Activated naive CD8-positive, alpha-beta T cell treated with anti-CD3 and anti-CD28 coated beads for 36 hours (primary cell): ENCODE measurements around the gene HNRNPCL2. TPM values are rescaled to one million over a fixed set of nuclear protein-coding genes. Genes with fewer than 3 reads are reported as not detected.
"Not testable (repeated sequence)": the region's sequence is repeated elsewhere in the genome, so short reads cannot be mapped to it uniquely, and the experiment has no call there.

Experiments
- DNase-seq: peaks from one replicate; pipeline ENCODE4 v3.0.0; 2021
- H3K27ac Mint-ChIP-seq: one replicate; pipeline ENCODE4 v1.8.0; 2022; ENCODE audit warnings: mild to moderate bottlenecking, moderate library complexity, mixed read lengths
- H3K27me3 Mint-ChIP-seq: one replicate; pipeline ENCODE4 v1.8.0; 2022; ENCODE audit warnings: mild to moderate bottlenecking, mixed read lengths
- H3K36me3 Mint-ChIP-seq: one replicate; pipeline ENCODE4 v1.8.0; 2021; ENCODE audit warnings: mild to moderate bottlenecking, mixed read lengths
- H3K4me1 Mint-ChIP-seq: one replicate; pipeline ENCODE4 v1.8.0; 2021; ENCODE audit warnings: mixed read lengths
- H3K4me3 Mint-ChIP-seq: one replicate; pipeline ENCODE4 v1.8.0; 2022; ENCODE audit warnings: mild to moderate bottlenecking, moderate library complexity, mixed read lengths
- H3K9me3 Mint-ChIP-seq: one replicate; pipeline ENCODE4 v1.8.0; 2022; ENCODE audit warnings: mixed read lengths
- total RNA-seq, 2 experiments: library from RNA; stranded (reverse); gene quantifications; one replicate each; pipeline ENCODE4 v1.2.3, GENCODE V29; 2021

Gene HNRNPCL2
- total RNA-seq: not detected

DNA sequence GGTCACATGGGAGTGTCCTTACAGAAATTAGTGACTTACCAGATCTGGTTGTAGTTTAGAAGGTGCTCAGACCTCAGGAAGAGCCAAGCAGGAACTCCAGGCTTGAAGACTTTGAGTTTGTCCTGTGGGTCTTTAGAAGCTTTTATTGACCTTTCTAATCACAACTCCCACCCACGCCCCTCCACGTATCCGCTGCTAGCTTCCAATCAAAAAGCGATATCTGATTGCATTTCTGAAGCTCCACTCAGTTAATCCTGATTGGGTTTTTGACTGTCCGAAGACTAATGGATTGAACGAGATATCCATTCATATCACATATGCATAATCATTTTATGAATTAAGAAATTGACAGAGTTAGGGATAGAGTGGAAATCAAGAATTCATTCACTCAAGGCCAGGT is at the start of gene HNRNPCL2:
Gene HNRNPCL2, minus strand, starts transcription at position 101 of the 400 bp plus-strand sequence. CDS start 454 bp downstream, outside the sequence.
- not testable (repeated sequence) for H3K4me1 Mint-ChIP-seq, H3K9me3 Mint-ChIP-seq, H3K4me3 Mint-ChIP-seq

DNA sequence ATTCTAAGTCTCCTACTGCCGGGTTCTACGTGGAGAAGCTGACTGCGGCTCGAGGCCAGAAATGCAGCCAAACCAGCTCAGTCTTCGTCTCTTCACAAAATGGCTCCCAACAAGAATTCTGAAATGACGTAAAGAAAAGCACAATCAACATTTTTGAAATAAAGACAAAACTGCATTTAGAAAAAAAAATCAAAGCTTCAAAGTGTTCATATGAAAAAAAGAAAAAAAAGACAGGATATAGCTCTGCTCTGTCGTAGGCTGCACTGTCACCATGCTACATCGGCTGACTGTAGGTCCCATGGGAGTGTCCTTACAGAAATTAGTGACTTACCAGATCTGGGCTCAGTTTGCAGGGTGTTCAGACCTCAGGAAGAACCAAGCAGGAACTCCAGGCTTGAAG is 48.9 kb upstream of the HNRNPCL2 start, which contains the start of gene HNRNPCL4:
Gene HNRNPCL4, minus strand, starts transcription at position 101 of the 400 bp plus-strand sequence. CDS start 164 bp downstream, outside the sequence.
- not testable (repeated sequence) for H3K4me3 Mint-ChIP-seq, H3K36me3 Mint-ChIP-seq, H3K4me1 Mint-ChIP-seq, H3K27me3 Mint-ChIP-seq, H3K9me3 Mint-ChIP-seq, DNase-seq, H3K27ac Mint-ChIP-seq

More for the DNA sequence above, at the start of gene HNRNPCL2:
- H3K27ac Mint-ChIP-seq, DNase-seq, H3K36me3 Mint-ChIP-seq: not testable (repeated sequence)
- peaks cover 11% of the 10 kb centered on the region for H3K27me3 Mint-ChIP-seq

DNA sequence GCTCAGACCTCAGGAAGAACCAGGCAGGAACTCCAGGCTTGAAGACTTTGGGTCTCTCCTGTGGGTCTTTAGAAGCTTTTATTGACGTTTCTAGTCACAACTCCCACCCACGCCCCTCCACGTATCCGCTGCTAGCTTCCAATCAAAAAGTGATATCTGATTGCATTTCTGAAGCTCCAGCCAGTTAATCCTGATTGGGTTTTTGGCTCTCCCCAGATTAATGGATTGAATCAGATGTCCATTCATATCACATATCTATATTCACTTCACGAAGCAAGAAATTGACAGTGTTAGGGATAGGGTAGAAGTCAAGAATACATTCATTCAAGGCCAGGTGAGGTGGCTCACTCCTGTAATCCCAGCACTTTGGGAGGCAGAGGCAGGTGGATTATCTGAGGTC is 39.3 kb upstream of the HNRNPCL2 start, which contains the start of gene PRAMEF26:
Gene PRAMEF26, minus strand, starts transcription at position 101 of the 400 bp plus-strand sequence. CDS start 2,914 bp downstream, outside the sequence.
- H3K4me1 Mint-ChIP-seq, H3K27ac Mint-ChIP-seq, H3K27me3 Mint-ChIP-seq, H3K4me3 Mint-ChIP-seq, DNase-seq, H3K36me3 Mint-ChIP-seq, H3K9me3 Mint-ChIP-seq: not testable (repeated sequence)

DNA sequence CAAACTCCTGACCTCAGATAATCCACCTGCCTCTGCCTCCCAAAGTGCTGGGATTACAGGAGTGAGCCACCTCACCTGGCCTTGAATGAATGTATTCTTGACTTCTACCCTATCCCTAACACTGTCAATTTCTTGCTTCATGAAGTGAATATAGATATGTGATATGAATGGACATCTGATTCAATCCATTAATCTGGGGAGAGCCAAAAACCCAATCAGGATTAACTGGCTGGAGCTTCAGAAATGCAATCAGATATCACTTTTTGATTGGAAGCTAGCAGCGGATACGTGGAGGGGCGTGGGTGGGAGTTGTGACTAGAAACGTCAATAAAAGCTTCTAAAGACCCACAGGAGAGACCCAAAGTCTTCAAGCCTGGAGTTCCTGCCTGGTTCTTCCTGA is 46.2 kb downstream of the HNRNPCL2 start, which contains the start of gene PRAMEF25:
Gene PRAMEF25, plus strand, starts transcription at position 301 of the 400 bp plus-strand sequence. CDS start 2,920 bp downstream, outside the sequence.
- not testable (repeated sequence) for H3K27ac Mint-ChIP-seq, H3K36me3 Mint-ChIP-seq, H3K4me3 Mint-ChIP-seq, H3K27me3 Mint-ChIP-seq, DNase-seq, H3K4me1 Mint-ChIP-seq, H3K9me3 Mint-ChIP-seq

Other genes starting within 250 kb of the HNRNPCL2 start
- not detected for gene PRAMEF4, start 230.7 kb downstream of the HNRNPCL2 start, total RNA-seq
- gene PRAMEF10, start 218.6 kb downstream of the HNRNPCL2 start, total RNA-seq: not detected
- not detected for gene PRAMEF7, start 200.2 kb downstream of the HNRNPCL2 start, total RNA-seq
- gene PRAMEF6, start 169.3 kb downstream of the HNRNPCL2 start, total RNA-seq: not detected
- gene PRAMEF27, start 60.3 kb downstream of the HNRNPCL2 start, total RNA-seq: not detected
- not detected for gene HNRNPCL3, start 56.1 kb downstream of the HNRNPCL2 start, total RNA-seq
- gene PRAMEF25, start 46.1 kb downstream of the HNRNPCL2 start, total RNA-seq: not detected
- gene PRAMEF26, start 39.2 kb upstream of the HNRNPCL2 start, total RNA-seq: not detected
- gene HNRNPCL4, start 48.8 kb upstream of the HNRNPCL2 start, total RNA-seq: not detected
- not detected for gene PRAMEF9, start 55.0 kb upstream of the HNRNPCL2 start, total RNA-seq
- not detected for gene PRAMEF13, start 84.6 kb upstream of the HNRNPCL2 start, total RNA-seq
- gene PRAMEF18, start 109.3 kb upstream of the HNRNPCL2 start, total RNA-seq: not detected
- gene PRAMEF5, start 137.3 kb upstream of the HNRNPCL2 start, total RNA-seq: not detected
- gene PRAMEF8, start 168.3 kb upstream of the HNRNPCL2 start, total RNA-seq: not detected
- gene PRAMEF33, start 186.7 kb upstream of the HNRNPCL2 start, total RNA-seq: not detected
- gene PRAMEF15, start 198.7 kb upstream of the HNRNPCL2 start, total RNA-seq: not detected
- not detected for gene PRAMEF14, start 230.3 kb upstream of the HNRNPCL2 start, total RNA-seq